HL-60/S4 (cell line): ENCODE results near the gene S100A2.
"Not testable (repeated sequence)": the region's sequence is repeated elsewhere in the genome, so short reads cannot be mapped to it uniquely, and the experiment has no call there.

Experiments used
- in situ Hi-C: fragments of 300-500 bp; cut with MboI; formaldehyde crosslinking; loops from 2 replicates; pipeline ENCODE4 v1.14.3; 2022; ENCODE audit warnings: low sequenced_read_pairs

S100A2 gene

DNA sequence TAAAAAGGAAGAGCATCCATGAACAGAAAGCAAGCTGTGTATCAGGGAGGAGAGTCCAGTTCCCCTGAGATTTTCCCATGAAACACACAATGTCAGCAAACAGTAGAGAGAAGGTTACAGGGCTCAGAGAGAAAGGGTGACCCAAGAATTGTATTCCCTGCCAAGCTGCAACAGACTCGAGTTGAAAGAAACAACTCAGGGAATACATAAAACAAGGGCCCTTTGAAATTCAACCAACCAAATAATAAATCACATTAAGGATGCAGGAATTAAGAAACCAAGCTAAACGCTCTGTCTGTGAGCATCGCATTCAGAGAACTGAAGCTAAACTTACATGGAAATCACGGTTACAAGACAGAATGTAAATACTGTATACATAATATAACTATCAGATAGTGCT is 27.1 kb upstream of the S100A2 start:
- in situ Hi-C loops, result no loop called here

DNA sequence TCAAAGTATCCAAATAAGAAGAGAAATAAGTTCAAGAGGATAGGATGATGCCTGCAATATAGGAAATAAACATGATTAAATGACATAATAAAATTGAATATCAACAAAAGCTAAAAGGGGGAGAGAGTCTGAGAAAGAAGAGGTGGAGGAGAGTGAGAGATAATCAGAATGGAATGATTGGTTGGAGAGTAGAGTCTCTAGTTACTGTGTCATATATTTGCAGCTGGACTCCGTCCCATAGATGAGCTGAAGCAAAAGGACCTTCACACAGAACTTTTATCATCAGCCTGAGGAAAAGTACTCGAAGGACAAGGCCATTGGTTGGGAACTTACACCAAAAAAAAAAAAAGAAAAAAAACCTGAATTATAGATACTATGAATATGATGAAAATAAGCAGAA is 22.8 kb upstream of the S100A2 start:
- in situ Hi-C loops, result no loop called here

GRCh38 chr1:153588033-153588432 is 22.4 kb upstream of the S100A2 start:
- in situ Hi-C loops, result not testable (repeated sequence)

GRCh38 chr1:153587314-153587713 is 21.7 kb upstream of the S100A2 start:
- in situ Hi-C loops, result no loop called here

- in situ Hi-C loops, result no loop called here
These were observed 20.7 kb upstream of the S100A2 start for GRCh38 chr1:153586347-153586746.

DNA sequence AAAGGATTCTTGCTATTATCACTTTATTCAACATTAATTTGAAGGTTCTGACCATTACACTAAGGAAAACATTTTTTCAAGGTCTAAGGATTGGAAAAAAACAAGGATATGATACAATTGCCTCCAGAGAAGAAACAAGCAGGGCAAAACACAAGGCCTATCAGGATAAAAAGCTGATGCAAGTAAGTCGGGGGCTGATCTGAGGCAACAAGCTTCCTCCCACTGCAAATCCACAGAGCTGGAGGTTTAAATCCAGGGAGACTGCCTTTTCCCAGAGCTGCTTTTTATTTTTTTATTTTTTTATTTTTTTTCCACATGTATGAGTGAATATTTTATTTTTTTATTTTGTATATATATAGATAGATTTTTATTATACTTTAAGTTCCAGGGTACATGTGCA is 19.4 kb upstream of the S100A2 start:
- in situ Hi-C loops, result no loop called here

GRCh38 chr1:153583976-153584375 is 18.3 kb upstream of the S100A2 start:
- in situ Hi-C loops, result no loop called here

DNA sequence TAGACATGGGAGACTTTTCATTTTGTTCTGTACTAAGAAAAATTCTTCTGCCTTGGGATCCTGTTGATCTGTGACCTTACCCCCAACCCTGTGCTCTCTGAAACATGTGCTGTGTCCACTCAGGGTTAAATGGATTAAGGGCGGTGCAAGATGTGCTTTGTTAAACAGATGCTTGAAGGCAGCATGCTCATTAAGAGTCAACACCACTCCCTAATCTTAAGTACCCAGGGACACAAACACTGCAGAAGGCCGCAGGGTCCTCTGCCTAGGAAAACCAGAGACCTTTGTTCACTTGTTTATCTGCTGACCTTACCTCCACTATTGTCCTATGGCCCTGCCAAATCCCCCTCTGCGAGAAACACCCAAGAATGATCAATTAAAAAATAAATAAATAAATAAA is 17.9 kb upstream of the S100A2 start:
- in situ Hi-C loops, result not testable (repeated sequence)

GRCh38 chr1:153582836-153583235 is 17.2 kb upstream of the S100A2 start:
- in situ Hi-C loops, result not testable (repeated sequence)

DNA sequence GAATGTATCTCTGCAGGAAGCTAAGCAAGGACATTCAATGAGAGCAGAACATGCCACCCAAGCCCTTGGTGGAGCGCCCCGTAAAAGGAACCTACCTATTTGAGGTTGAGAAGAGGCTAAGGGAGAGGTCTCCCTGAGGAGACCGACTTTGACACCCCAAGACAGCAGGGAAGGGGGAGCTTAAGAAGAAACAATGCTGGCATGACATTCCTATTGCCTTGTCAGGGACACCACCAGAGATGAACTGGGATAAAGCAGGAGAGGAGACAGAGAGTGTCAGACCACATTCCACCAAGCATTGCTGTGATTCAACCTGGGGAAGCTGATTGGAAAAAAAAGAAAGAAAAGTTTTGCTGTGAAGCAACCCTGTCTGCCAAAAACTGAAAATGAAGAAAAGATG is 13.3 kb upstream of the S100A2 start:
- in situ Hi-C loops, result loop anchor here (10.0 kb wide), 1 partner anchor 46 kb away; the partner anchor contains the start of genes S100A1 and S100A13

DNA sequence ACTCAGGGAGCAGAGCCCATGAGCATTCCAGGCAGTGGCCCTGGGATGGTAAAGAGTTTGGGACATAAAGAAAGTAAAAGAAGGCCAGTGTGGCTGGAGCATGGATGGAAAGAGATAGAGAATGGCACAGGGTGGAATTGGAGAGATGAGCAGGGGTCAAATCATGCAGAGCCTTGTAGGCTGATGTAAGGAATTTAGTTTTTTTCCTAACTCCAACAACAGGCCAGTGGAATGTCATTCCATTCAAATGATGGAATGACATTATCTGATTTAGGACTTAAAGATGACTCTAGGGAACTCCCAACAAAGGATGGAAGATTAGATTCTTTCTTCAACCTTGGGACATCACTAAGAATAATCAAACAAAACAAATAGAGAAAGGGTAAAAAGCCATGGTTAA is 12.8 kb upstream of the S100A2 start:
- in situ Hi-C loops, result loop anchor here (10.0 kb wide), 1 partner anchor 46 kb away; the partner anchor contains the start of genes S100A1 and S100A13

DNA sequence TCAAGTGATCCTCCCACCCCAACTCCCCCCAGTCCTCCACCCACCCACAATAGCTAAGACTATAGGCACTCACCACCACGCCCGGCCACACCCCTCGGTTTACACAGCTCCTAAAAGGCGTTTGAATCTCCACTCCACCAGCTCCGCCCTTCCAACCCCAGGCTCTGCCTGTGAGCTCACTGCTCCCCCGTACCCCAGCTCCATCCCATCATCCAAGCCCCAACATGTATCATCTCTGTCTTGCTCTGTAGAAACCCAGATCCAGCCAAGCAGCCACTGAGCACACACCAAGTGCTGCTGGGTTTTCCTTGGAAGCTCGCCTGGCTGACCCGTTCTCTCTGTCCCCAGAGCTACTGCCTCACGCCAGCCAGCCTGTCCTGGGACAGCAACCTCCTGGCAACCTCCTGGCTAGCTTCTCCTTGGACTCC is 12.0 kb upstream of the S100A2 start:
- in situ Hi-C loops, result loop anchor here (10.0 kb wide), 1 partner anchor 47 kb away; the partner anchor contains the start of genes S100A1 and S100A13

DNA sequence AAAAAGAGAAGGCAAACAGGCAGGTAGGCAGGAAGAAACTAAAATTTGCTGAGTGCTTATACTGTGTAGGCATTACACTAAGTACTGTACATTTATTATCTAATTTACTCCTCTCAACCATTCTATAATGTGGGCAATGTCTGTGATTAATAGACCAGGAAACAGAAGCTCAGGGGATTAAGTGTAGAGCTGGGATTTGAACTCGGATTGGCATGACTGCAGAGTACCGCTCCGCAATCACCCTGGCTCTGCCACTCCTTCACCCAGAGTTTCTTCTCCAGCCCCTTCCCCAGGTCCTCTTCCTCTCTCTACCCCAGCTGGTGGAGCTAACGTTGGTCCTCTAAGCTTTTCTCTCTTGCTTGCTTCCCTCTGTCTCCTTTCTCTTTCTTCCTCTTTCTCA is 11.5 kb upstream of the S100A2 start:
- in situ Hi-C loops, result loop anchor here (10.0 kb wide), 1 partner anchor 48 kb away; the partner anchor contains the start of genes S100A1 and S100A13

DNA sequence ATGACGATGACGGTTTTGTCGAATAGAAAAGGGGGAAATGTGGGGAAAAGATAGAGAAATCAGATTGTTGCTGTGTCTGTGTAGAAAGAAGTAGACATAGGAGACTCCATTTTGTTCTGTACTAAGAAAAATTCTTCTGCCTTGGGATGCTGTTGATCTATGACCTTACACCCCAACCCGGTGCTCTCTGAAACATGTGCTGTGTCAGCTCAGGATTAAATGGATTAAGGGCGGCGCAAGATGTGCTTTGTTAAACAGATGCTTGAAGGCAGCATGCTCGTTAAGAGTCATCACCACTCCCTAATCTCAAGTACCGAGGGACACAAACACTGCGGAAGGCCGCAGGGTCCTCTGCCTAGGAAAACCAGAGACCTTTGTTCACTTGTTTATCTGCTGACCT is 9.9 kb upstream of the S100A2 start:
- in situ Hi-C loops, result loop anchor here (10.0 kb wide), 1 partner anchor 49 kb away; the partner anchor contains the start of genes S100A1 and S100A13

- in situ Hi-C loops, result loop anchor here (10.0 kb wide), 1 partner anchor 50 kb away; the partner anchor contains the start of genes S100A1 and S100A13
These were observed 9.4 kb upstream of the S100A2 start for GRCh38 chr1:153575081-153575491.

GRCh38 chr1:153573351-153573750 is 7.7 kb upstream of the S100A2 start:
- in situ Hi-C loops, result loop anchor here (10.0 kb wide), 1 partner anchor 51 kb away; the partner anchor contains the start of genes S100A1 and S100A13

- in situ Hi-C loops, result loop anchor here (10.0 kb wide), 1 partner anchor 52 kb away; the partner anchor contains the start of genes S100A1 and S100A13
These were observed 6.9 kb upstream of the S100A2 start for GRCh38 chr1:153572569-153573015.

DNA sequence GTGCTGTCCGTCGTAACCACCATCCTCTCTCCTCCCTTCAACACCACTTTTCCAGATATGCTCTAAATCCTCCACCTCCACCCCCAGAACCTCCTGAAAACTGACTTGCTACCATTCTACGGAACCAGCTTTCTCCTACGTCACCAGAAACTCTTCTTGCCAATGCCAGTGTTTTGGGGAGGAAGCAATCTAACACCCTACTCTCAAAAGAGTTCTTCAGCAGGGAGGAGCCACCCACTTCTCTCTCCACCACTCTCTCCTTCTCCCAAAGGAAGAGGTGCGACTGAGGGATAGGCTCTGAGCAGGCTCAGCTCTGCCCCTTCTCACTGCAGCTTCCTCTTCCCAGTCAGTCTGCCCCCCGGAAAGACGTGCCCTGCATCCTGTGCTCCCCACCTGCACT is 6.1 kb upstream of the S100A2 start:
- in situ Hi-C loops, result loop anchor here (10.0 kb wide), 1 partner anchor 53 kb away; the partner anchor contains the start of genes S100A1 and S100A13

- in situ Hi-C loops, result loop anchor here (10.0 kb wide), 1 partner anchor 54 kb away; the partner anchor contains the start of genes S100A1 and S100A13
These were observed 5.2 kb upstream of the S100A2 start for GRCh38 chr1:153570874-153571273.

DNA sequence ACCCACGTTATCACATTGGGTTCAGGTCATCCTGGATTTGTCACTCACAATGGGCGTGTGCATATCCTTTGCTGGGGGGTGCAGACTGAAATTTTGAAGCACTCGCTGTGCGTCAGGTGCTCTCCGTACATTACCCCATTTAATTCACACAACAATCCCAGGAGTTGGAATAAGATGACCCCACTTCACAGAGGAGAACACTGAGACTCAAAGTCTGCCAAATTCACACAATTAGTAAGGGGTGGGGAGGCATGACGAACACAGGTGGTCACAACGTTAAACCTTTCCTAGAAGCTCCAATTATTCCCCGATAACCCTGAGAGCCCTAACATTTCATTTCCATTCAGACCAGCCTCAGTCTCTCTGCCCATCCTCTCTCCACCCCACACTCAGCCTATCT is 3.8 kb upstream of the S100A2 start:
- in situ Hi-C loops, result loop anchor here (5.0 to 10.0 kb wide), 2 partner anchors 37 to 55 kb away; no protein-coding TSS in a partner anchor

GRCh38 chr1:153568367-153569099 is 2.9 kb upstream of the S100A2 start:
- in situ Hi-C loops, result loop anchor here (5.0 to 10.0 kb wide), 2 partner anchors 36 to 54 kb away; no protein-coding TSS in a partner anchor
